HG03064 (cell line): ENCODE results near the gene LMBR1.
A peak's percentile ranks its signal among the peaks of the same experiment; 100 is the strongest.
"Not testable (repeated sequence)": the region's sequence is repeated elsewhere in the genome, so short reads cannot be mapped to it uniquely, and the experiment has no call there.

Source experiments
- ATAC-seq: cut with Tn5 transposase; IDR thresholded peaks from one replicate; pipeline ENCODE4 v1.9.1; 2021; ENCODE audit warnings: low read depth; ENCODE audit not compliant: unreplicated experiment

The LMBR1 gene

DNA sequence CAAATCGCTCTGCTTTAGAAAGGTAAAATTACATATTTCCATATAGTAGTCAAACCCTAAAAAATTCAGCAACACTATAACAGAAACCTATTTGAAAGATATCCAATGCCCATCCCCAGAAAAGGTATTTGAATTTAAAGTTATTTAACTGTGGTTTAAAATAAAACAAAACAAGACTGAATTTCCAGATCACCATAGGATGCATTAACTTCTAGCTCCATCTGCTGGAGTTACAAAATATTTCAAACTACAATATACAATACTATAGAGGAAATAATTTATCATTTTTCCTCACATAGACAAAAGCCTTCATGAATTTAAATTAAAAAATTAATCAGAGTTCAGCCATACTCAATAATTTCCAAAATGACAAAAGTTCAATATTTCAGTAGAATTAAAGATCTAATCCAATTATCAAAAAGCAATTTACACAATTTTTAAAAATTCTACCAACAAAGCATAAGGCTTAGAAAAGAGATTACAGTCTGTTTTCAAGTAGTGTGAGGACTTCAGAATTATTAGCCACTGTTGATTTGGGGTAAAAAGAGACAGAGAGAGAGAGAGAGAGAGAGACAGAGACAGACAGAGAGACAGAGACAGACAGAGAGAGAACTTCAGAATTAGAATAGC, 75.9 kb downstream of the LMBR1 start:
- no peak for ATAC-seq

GRCh38 chr7:156811706-156812105, 81.3 kb downstream of the LMBR1 start:
- no peak for ATAC-seq

GRCh38 chr7:156803656-156804055, 89.3 kb downstream of the LMBR1 start:
- not testable (repeated sequence) for ATAC-seq

DNA sequence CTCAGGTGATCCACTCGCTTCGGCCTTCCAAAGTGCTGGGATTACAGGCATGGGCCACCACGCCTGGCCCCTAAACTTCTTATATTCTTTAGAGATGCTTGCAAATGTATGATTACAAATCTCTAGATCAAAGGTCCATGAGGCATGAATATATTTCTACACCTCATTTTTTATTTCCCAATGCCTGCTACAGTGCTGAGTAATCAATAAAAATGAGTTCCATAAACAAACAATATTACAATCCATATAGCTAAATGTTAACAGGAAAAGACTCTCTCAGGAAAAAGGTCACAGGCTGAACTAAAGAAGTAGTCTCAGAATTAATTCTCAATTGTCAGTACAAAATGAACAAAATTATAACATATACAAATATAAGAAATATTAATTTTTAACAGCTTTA, 90.8 kb downstream of the LMBR1 start:
- ATAC-seq, result no peak

DNA sequence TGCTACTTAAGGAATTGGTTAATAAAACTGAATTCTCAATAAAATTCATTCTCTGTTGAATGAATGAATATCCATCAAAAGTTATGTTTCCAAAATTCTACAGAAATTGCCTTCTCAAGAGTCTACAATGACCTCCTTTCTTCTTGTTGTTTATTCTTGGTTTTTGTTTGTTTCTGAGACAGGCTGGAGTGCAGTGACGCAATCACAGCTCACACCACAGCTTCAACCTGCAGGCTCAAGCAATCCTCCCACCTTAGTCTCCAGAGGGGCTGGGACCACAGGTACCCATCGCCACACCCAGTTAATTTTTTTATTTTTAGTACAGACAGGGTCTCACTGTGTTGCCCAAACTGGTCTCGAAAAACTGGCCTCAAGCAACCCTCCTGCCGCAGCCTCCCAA, 97.6 kb downstream of the LMBR1 start:
- no peak for ATAC-seq

- ATAC-seq, result no peak
Measured at GRCh38 chr7:156793334-156793733, 99.6 kb downstream of the LMBR1 start.

DNA sequence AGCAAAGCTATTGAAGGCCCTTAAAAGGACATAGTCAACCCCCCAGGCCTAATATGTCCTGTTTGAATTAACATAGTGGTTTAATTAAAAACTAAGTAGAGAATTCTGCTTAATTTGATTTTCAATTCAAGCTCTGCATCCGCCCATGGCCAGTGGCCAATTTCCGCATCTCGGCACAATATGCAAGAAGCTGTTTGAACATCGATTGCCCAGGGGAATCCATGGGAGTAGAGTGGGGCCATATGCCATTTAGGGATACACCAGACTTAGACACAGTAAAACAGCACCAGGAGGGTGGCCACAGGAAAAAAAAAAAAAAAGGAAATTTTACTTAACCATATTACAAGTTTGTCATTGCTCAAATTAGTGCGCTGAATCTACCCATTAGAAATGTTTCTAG, 100.4 kb downstream of the LMBR1 start:
- ATAC-seq, result no peak

GRCh38 chr7:156791241-156791640, 101.7 kb downstream of the LMBR1 start:
- ATAC-seq, result no peak

DNA sequence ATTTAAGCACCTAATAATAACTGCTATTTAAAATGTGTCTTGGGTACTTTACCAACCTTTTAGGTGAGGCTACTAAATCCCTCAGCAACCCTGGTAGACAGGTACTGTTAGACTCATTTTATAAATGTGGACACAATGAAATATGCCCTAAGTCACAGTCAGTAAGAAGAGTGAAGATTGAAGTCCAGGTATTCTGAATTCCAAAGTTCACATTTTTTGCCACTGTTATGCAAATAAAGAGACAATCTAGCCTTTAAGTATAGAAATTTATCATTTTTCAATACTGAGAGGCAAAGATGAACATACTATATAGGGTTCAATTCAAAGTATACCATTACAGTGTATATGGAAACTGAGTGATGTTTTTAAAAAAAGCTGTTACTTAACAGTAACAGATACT, 102.7 kb downstream of the LMBR1 start:
- ATAC-seq, result no peak

DNA sequence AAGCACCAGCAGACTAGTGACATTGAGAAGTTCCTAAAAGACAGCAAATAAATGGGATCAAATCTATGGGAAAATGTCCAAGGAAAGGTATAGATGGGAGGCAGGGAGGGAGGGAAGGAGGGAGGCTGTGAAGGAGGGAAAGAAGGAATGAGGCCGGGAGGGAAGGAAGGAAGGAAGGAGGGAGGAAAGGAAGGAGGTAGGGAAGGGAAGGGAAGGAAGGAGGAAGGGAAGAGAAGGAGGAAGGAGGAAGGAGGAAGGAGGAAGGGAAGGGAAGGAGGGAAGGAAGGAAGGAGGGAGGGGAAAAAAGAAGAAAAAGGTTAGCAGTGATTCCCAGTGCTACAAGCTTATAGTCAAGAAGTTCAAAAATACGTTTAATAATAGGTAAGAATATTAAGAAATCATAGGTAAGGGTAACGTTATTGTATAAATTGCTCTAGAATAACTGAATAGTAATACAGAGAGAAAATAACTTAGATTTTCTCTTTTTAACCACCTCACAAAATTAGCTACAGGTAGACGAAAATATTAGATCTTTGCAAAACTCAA, 106.9 kb downstream of the LMBR1 start:
- no peak for ATAC-seq

GRCh38 chr7:156783864-156784263, 109.1 kb downstream of the LMBR1 start:
- ATAC-seq, result no peak

GRCh38 chr7:156781972-156782371, 111.0 kb downstream of the LMBR1 start:
- ATAC-seq, result no peak

- peak; percentile 84 for ATAC-seq
Measured at GRCh38 chr7:156780724-156781455, 112.1 kb downstream of the LMBR1 start.

- ATAC-seq, result no peak
Measured at GRCh38 chr7:156778668-156779067, 114.3 kb downstream of the LMBR1 start.

DNA sequence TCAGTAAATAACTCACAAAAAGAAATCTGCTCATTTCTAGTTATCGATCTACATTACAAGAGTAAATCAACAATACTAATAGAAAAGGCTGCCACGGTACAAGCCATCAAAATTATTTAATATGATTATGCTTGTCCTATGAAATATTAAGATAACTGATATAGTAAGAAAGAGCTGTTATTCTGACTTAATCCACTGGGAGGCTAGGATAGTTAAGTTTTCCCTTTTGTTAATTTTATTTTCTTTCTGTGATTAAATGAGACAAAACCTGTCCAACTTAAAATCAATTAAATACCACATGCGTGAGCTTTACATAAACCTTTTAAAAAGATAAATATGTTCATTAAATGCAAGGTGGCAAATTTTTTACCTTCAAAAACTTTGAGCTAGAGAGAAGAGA, 114.8 kb downstream of the LMBR1 start:
- ATAC-seq, result no peak

DNA sequence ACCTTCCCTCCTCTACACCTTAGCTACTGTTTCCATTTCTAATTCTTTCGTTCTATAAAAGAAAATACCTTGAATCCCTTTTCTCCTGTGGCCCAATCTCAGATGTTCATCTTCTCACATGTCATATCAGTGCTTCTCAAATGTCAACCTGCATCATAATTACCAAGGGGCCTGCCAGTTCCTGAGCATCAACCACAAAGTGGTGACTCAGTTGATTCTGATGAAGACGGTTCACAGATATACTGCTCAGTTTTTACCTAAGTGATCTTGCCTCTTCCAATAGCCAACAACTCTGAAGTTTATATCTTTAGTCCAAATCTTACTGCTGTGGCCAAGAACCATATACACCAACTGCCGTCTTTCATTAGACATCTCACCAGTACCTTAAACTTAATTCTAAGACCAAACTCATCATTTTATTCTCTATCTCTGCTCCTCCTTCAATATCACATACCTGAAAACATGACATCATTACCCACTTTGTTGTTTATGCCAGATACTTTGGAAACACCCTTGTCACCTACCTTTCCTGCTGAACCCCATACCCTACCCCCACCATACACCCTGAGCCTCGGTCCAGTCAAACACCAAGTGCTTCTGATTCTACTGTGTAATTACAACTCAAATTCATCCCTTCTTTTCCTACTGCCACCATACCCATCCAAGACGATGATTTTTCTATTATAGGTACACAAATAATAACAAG, 115.5 kb downstream of the LMBR1 start:
- ATAC-seq, result no peak

GRCh38 chr7:156776527-156776926, 116.5 kb downstream of the LMBR1 start:
- ATAC-seq, result no peak

GRCh38 chr7:156773966-156774365, 119.0 kb downstream of the LMBR1 start:
- peak; percentile 52 for ATAC-seq

DNA sequence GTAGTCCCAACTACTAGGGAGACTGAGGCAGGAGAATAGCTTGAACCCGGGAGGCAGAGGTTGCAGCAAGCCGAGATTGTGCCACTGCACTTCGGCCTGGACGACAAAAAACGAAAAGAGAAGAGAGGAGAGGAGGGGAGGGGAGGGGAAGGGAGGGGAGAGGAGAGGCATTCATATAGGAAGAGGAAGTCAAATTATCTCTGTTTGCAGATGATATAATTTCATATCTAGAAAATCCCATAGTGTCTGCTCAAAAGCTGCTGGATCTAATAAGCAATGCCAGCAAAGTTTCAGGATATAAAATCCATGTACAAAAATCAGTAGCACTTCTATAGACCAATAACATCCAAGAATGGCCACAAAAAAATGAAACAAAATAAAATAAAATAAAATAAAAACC, 120.3 kb downstream of the LMBR1 start:
- no peak for ATAC-seq

DNA sequence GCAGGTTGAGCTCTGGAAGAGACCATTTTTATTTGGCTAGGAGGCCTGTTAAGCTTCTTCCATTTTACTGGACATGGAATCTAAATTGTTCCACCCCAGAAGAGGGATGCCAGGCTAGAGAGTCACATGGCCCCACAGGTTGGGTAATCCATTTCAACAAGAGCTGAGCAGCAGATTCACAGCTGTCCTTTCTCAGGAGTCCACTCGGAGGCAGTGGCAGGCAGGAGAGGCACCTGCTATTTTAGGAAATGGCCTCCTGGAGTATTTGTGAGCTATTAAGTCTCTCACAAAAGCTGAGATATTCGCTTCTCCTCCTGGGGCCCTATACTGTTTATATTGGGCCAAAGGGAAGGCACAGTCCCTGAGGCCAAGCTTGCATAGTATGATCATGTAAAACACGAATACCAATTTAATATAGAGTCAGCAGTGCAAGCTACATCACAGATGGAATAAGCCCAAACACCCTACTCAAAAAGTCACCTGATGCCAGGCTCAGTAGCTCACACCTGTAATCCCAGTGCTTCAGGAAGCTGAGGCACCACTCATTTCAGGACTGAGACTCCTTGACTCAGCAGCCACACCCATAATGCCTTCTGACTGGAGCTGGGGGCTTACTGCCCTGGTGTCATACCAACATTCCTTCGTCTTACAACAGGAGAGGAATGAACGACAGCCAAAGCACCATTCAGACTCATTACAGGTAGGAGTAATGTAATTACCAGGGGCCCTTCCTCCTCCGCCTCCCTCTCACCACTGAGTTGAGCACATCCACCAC, 124.1 kb downstream of the LMBR1 start:
- no peak for ATAC-seq

- ATAC-seq, result no peak
Measured at GRCh38 chr7:156766666-156767065, 126.3 kb downstream of the LMBR1 start.
